Neural cell (in vitro differentiated cells): ENCODE data around the gene PTPRA. TPM values are rescaled to one million over a fixed set of nuclear protein-coding genes. Genes with fewer than 3 reads are reported as not detected.

ENCODE experiments used
- H2AFZ ChIP-seq: fragments of 200-600, 300-800 bp; sonication (generic), shearing (Covaris generic); 2 replicates; pipeline ENCODE4 v1.6.0; 2014; ENCODE audit warnings: low read depth, mild to moderate bottlenecking, antibody characterized with exemption, low read length, moderate library complexity
- H3F3A ChIP-seq: fragments of 200-600 bp; shearing (Covaris generic); 2 replicates; pipeline ENCODE4 v1.6.1; 2016; ENCODE audit warnings: mild to moderate bottlenecking, moderate library complexity, mixed read lengths, antibody characterized with exemption, low read length; ENCODE audit not compliant: insufficient read depth, poor library complexity, severe bottlenecking
- H3K27ac ChIP-seq: fragments of 200-600, 300-800 bp; sonication (generic), shearing (Covaris generic); 2 replicates; pipeline ENCODE4 v1.5.1; 2014; ENCODE audit warnings: mild to moderate bottlenecking, low read length, moderate library complexity
- H3K27me3 ChIP-seq: fragments of 300-800, 200-600 bp; sonication (generic), shearing (Covaris generic); 2 replicates; pipeline ENCODE4 v1.6.0; 2014; ENCODE audit warnings: mild to moderate bottlenecking, low read depth, low read length, moderate library complexity; ENCODE audit not compliant: insufficient read depth
- H3K36me3 ChIP-seq: fragments of 300-800, 200-600 bp; sonication (generic), shearing (Covaris generic); 2 replicates; pipeline ENCODE4 v1.5.1; 2014; ENCODE audit warnings: mild to moderate bottlenecking, antibody characterized with exemption, low read length, moderate library complexity; ENCODE audit not compliant: insufficient read depth
- H3K4me2 ChIP-seq: fragments of 300-800, 200-600 bp; sonication (generic), shearing (Covaris generic); 2 replicates; pipeline ENCODE4 v1.6.0; 2014; ENCODE audit warnings: mild to moderate bottlenecking, low read length
- H3K4me3 ChIP-seq: fragments of 300-800, 200-600 bp; sonication (generic), shearing (Covaris generic); 2 replicates; pipeline ENCODE4 v1.5.1; 2014; ENCODE audit warnings: mild to moderate bottlenecking, low read length, moderate library complexity
- H3K79me2 ChIP-seq: fragments of 200-600 bp; shearing (Covaris generic); replicated peaks from 2 replicates; pipeline ENCODE4 v1.6.0; 2014; ENCODE audit warnings: mild to moderate bottlenecking, low read length, moderate library complexity; ENCODE audit not compliant: insufficient read depth
- H3K9ac ChIP-seq: fragments of 300-800, 200-600 bp; sonication (generic), shearing (Covaris generic); 2 replicates; pipeline ENCODE4 v1.6.1; 2016; ENCODE audit warnings: mild to moderate bottlenecking, low read length, mixed read lengths
- H3K9me2 ChIP-seq: fragments of 200-600 bp; shearing (Covaris generic); 2 replicates; pipeline ENCODE4 v1.6.1; 2016; ENCODE audit warnings: mild to moderate bottlenecking, low read length, mixed read lengths; ENCODE audit not compliant: insufficient read depth
- H3K9me3 ChIP-seq: fragments of 200-600, 300-800 bp; sonication (generic), shearing (Covaris generic); 2 replicates; pipeline ENCODE4 v1.6.1; 2016; ENCODE audit warnings: mild to moderate bottlenecking, mixed run types, low read length, moderate library complexity, mixed read lengths
- H4K20me1 ChIP-seq: fragments of 200-600 bp; shearing (Covaris generic); 2 replicates; pipeline ENCODE4 v1.6.1; 2016; ENCODE audit warnings: mild to moderate bottlenecking, mixed run types; ENCODE audit not compliant: insufficient read depth
- EP300 ChIP-seq: fragments of 450-650 bp; conservative IDR thresholded peaks from 2 replicates; pipeline ENCODE4 v1.6.1; 2014; ENCODE audit warnings: antibody characterized with exemption, mild to moderate bottlenecking, moderate library complexity; ENCODE audit not compliant: poor library complexity, severe bottlenecking
- EZH2 ChIP-seq: fragments of 200-600, 300-800 bp; shearing (Covaris generic), sonication (generic); IDR thresholded peaks from 2 replicates; pipeline ENCODE4 v1.6.1; 2014; ENCODE audit warnings: antibody characterized with exemption, low read length, borderline replicate concordance, mild to moderate bottlenecking; ENCODE audit not compliant: insufficient read depth, poor library complexity, severe bottlenecking
- MXI1 ChIP-seq: fragments of 450-650 bp; conservative IDR thresholded peaks from 2 replicates; pipeline ENCODE4 v1.6.1; 2014; ENCODE audit warnings: antibody characterized with exemption, mild to moderate bottlenecking; ENCODE audit not compliant: poor library complexity, severe bottlenecking
- POLR2AphosphoS5 ChIP-seq: IDR thresholded peaks from 2 replicates; pipeline ENCODE4 v1.6.1; 2012
- RAD21 ChIP-seq: fragments of 450-650 bp; conservative IDR thresholded peaks from 2 replicates; pipeline ENCODE4 v1.6.1; 2014; ENCODE audit warnings: antibody characterized with exemption, mild to moderate bottlenecking, moderate library complexity
- SMC3 ChIP-seq: fragments of 450-650 bp; conservative IDR thresholded peaks from 2 replicates; pipeline ENCODE4 v1.6.1; 2014; ENCODE audit warnings: antibody characterized with exemption, mild to moderate bottlenecking, moderate library complexity; ENCODE audit not compliant: poor library complexity
- TAF1 ChIP-seq: IDR thresholded peaks from 2 replicates; pipeline ENCODE4 v1.6.1; 2012; ENCODE audit warnings: low read depth
- polyA plus RNA-seq: library from polyadenylated mRNA; depleted of rRNA; stranded (reverse); fragments of >200 nt; gene quantifications from 2 replicates; pipeline ENCODE4 v1.2.3, GENCODE V29; 2014
- TF ChIP-seq, protein P1 (sequence below): IDR thresholded peaks from 2 replicates; pipeline ENCODE4 v1.6.1; 2012; ENCODE audit warnings: borderline replicate concordance
- TF ChIP-seq, protein P2 (sequence below): fragments of 450-650 bp; IDR thresholded peaks from 2 replicates; pipeline ENCODE4 v1.5.1; 2014; ENCODE audit warnings: antibody characterized with exemption, mild to moderate bottlenecking, moderate library complexity; ENCODE audit not compliant: poor library complexity, severe bottlenecking

Gene PTPRA
- polyA plus RNA-seq, 1 donor from 2014 or later, result 68.2 TPM

DNA sequence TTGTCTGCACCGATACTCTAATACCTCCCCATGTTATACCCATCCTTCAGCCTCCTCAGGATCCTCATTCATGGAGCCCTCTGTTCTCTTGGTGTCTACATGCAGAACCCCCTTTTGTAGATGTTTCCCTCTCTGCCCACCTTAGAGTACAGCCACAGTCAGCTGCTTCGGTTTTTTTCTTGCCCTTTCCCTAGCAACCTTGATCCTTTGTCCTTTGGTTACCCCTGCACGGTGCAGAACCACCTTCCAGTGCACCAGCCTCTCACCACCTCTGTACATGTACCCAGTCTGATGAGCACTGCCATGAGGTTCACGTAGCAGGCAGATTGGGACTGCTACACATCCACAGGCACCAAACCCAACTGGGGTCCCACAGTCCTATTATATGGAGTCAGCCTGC lies 25.5 kb upstream of the PTPRA start:
- Histone ChIP-seq H3K27ac (no peak overlapping the region), H3K9ac (no peak overlapping the region), H4K20me1 (no peaks in the 10 kb centered on the region), H3K36me3 (no peaks in the 10 kb centered on the region), H3K79me2 (no peaks in the 10 kb centered on the region), H3F3A (no peaks in the 10 kb centered on the region), H2AFZ (no peak overlapping the region), H3K4me3 (no peak overlapping the region), H3K27me3 (no peaks in the 10 kb centered on the region), H3K9me2 (no peaks in the 10 kb centered on the region), H3K9me3 (no peaks in the 10 kb centered on the region), H3K4me2 (no peak overlapping the region)
- no peak for TF ChIP-seq EP300
- TF ChIP-seq, protein P1, sequence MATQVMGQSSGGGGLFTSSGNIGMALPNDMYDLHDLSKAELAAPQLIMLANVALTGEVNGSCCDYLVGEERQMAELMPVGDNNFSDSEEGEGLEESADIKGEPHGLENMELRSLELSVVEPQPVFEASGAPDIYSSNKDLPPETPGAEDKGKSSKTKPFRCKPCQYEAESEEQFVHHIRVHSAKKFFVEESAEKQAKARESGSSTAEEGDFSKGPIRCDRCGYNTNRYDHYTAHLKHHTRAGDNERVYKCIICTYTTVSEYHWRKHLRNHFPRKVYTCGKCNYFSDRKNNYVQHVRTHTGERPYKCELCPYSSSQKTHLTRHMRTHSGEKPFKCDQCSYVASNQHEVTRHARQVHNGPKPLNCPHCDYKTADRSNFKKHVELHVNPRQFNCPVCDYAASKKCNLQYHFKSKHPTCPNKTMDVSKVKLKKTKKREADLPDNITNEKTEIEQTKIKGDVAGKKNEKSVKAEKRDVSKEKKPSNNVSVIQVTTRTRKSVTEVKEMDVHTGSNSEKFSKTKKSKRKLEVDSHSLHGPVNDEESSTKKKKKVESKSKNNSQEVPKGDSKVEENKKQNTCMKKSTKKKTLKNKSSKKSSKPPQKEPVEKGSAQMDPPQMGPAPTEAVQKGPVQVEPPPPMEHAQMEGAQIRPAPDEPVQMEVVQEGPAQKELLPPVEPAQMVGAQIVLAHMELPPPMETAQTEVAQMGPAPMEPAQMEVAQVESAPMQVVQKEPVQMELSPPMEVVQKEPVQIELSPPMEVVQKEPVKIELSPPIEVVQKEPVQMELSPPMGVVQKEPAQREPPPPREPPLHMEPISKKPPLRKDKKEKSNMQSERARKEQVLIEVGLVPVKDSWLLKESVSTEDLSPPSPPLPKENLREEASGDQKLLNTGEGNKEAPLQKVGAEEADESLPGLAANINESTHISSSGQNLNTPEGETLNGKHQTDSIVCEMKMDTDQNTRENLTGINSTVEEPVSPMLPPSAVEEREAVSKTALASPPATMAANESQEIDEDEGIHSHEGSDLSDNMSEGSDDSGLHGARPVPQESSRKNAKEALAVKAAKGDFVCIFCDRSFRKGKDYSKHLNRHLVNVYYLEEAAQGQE, result no peak
- TF ChIP-seq TAF1, result no peak
- TF ChIP-seq POLR2AphosphoS5, result no peak
- no peak for TF ChIP-seq EZH2
- TF ChIP-seq MXI1, result no peak
- TF ChIP-seq, protein P2, sequence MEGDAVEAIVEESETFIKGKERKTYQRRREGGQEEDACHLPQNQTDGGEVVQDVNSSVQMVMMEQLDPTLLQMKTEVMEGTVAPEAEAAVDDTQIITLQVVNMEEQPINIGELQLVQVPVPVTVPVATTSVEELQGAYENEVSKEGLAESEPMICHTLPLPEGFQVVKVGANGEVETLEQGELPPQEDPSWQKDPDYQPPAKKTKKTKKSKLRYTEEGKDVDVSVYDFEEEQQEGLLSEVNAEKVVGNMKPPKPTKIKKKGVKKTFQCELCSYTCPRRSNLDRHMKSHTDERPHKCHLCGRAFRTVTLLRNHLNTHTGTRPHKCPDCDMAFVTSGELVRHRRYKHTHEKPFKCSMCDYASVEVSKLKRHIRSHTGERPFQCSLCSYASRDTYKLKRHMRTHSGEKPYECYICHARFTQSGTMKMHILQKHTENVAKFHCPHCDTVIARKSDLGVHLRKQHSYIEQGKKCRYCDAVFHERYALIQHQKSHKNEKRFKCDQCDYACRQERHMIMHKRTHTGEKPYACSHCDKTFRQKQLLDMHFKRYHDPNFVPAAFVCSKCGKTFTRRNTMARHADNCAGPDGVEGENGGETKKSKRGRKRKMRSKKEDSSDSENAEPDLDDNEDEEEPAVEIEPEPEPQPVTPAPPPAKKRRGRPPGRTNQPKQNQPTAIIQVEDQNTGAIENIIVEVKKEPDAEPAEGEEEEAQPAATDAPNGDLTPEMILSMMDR, result no peak
- TF ChIP-seq SMC3, result no peak
- TF ChIP-seq RAD21, result no peak

DNA sequence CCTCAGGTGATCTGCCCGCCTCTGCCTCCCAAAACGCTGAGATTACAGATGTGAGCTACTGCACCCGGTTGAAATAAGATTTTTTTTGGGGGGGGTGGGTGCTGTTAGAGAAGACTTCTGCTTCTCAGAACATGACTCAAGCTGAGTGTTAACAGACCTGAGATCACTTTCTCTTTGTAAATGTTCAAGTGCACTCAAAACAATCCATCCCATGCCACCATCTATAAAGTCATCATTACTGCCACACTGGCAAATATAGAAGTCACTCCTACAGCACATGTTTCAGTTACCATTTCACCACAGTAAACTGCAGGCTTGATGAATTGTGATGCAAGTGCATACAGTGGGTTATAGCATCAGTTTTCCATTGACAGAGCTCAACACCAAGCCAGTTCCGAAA lies 23.8 kb upstream of the PTPRA start:
- Histone ChIP-seq H2AFZ (no peak overlapping the region), H3K27me3 (no peaks in the 10 kb centered on the region), H3K36me3 (no peaks in the 10 kb centered on the region), H3K27ac (no peak overlapping the region), H3K4me2 (no peak overlapping the region), H4K20me1 (no peaks in the 10 kb centered on the region), H3K4me3 (no peak overlapping the region), H3K9me2 (no peaks in the 10 kb centered on the region), H3K9ac (no peak overlapping the region), H3K9me3 (no peaks in the 10 kb centered on the region), H3K79me2 (no peaks in the 10 kb centered on the region), H3F3A (no peaks in the 10 kb centered on the region)
- no peak for TF ChIP-seq EZH2
- no peak for TF ChIP-seq MXI1
- TF ChIP-seq, protein P1, result no peak
- TF ChIP-seq, protein P2, result no peak
- TF ChIP-seq RAD21, result no peak
